ENCODE data around the gene ATP6V1E1. TPM values are rescaled to one million over a fixed set of nuclear protein-coding genes. Genes with fewer than 3 reads are reported as not detected.

Gene ATP6V1E1
- total RNA-seq, 3 donors from 2014 or later, result 111 to 163 (median 117) TPM

DNA sequence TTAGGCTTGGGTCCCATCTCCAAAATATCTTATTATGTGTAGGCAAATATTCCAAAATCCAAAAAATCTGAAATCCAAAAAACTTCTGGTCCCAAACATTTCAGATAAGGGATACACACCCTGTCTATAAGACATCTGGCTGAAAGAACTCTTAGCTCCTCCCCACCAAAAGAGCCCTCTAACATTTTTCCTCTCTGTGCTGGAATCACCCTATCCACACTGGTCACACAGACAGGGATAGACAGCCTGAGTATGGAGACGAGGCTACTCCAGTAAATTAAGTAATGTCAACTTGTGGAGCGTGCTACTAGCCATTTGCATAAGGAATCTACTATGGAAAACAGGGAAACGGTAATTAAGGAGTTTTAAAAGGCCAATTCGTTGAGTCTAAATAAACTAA is 24.9 kb downstream of the ATP6V1E1 start:
- Histone ChIP-seq H3K36me3 (no peaks in the 10 kb centered on the region), H3K9me3 (no peaks in the 10 kb centered on the region), H3K4me3 (no peak overlapping the region), H3K4me1 (no peaks in the 10 kb centered on the region), H3K27ac (no peak overlapping the region), H3K27me3 (no peaks in the 10 kb centered on the region)
- intact Hi-C loops (cut with DNase I; ENCODE audit: low total_unique reads), result no loop called here
- no peak for TF ChIP-seq CTCF (IDR thresholded peaks at IDR 0.05)
- no peak for TF ChIP-seq POLR2A (IDR thresholded peaks at IDR 0.05)
- TF ChIP-seq POLR2AphosphoS5 (IDR thresholded peaks at IDR 0.05), result no peak
- no peak for DNase-seq (ENCODE audit: low spot score in 2 of 2)

GRCh38 chr22:17601031-17601430 is 27.5 kb downstream of the ATP6V1E1 start:
- H3K27ac ChIP-seq, result no peak overlapping the region
- H3K4me1 ChIP-seq, result no peaks in the 10 kb centered on the region
- H3K27me3 ChIP-seq, result no peaks in the 10 kb centered on the region
- no peaks in the 10 kb centered on the region for H3K9me3 ChIP-seq
- TF ChIP-seq POLR2A (IDR thresholded peaks at IDR 0.05), result no peak
- no peak for TF ChIP-seq CTCF (IDR thresholded peaks at IDR 0.05)
- no peak for TF ChIP-seq POLR2AphosphoS5 (IDR thresholded peaks at IDR 0.05)
- H3K4me3 ChIP-seq, result no peak overlapping the region
- intact Hi-C loops (cut with DNase I; ENCODE audit: low total_unique reads), result no loop called here
- DNase-seq (ENCODE audit: low spot score in 2 of 2), result no peak
- no peaks in the 10 kb centered on the region for H3K36me3 ChIP-seq

DNA sequence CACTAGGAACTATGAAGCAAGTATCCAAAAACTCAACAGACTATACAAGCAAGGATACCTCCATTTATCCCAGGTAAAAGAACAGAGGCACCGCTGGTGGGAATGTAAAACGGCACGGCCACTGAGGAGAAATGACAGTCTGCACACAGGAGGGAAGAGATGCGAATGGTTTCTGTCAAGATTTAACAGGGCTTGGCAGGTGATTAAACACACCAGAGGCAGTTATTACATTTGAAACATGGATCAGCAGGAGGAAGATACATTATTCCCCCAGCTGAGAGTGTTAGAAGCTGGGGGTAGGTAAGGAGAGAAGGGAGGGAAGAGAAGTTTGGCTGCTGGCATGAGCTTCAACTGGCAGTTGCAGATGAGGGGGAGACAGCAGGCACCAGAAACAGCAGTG is 30.2 kb downstream of the ATP6V1E1 start:
- no peaks in the 10 kb centered on the region for H3K9me3 ChIP-seq
- intact Hi-C loops (cut with DNase I; ENCODE audit: low total_unique reads), result no loop called here
- no peak for TF ChIP-seq POLR2AphosphoS5 (IDR thresholded peaks at IDR 0.05)
- TF ChIP-seq CTCF (IDR thresholded peaks at IDR 0.05), result no peak
- no peak for TF ChIP-seq POLR2A (IDR thresholded peaks at IDR 0.05)
- H3K27ac ChIP-seq, result no peak overlapping the region
- H3K4me1 ChIP-seq, result no peaks in the 10 kb centered on the region
- H3K4me3 ChIP-seq, result no peak overlapping the region
- H3K36me3 ChIP-seq, result peaks cover 5% of the 10 kb centered on the region
- DNase-seq (ENCODE audit: low spot score in 2 of 2), result no peak
- H3K27me3 ChIP-seq, result no peaks in the 10 kb centered on the region

DNA sequence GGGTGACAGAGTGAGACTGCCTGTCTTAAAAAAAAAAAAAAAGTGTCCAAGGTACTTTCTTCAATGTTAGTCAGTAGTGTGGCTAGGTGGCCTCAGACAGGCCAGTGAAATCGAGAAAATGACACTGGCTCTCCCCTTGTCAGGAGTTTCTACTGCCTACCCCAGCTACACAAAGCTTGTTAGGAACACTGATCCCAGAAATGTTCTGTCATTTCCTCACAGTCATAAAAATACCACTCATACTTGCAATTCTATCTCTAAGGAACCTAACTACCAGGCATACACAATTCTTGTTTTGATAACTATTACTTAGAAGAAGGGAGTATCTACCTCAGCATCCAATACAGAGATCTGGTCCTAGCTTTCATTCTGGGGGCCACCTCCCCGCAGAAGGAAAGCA is 31.3 kb downstream of the ATP6V1E1 start:
- Histone ChIP-seq H3K4me1 (no peaks in the 10 kb centered on the region), H3K27ac (no peak overlapping the region), H3K9me3 (no peaks in the 10 kb centered on the region), H3K4me3 (no peak overlapping the region), H3K36me3 (peaks cover 5% of the 10 kb centered on the region), H3K27me3 (no peaks in the 10 kb centered on the region)
- TF ChIP-seq CTCF (IDR thresholded peaks at IDR 0.05), result no peak
- TF ChIP-seq POLR2A (IDR thresholded peaks at IDR 0.05), result no peak
- no peak for TF ChIP-seq POLR2AphosphoS5 (IDR thresholded peaks at IDR 0.05)
- no peak for DNase-seq (ENCODE audit: low spot score in 2 of 2)
- intact Hi-C loops (cut with DNase I; ENCODE audit: low total_unique reads), result no loop called here

DNA sequence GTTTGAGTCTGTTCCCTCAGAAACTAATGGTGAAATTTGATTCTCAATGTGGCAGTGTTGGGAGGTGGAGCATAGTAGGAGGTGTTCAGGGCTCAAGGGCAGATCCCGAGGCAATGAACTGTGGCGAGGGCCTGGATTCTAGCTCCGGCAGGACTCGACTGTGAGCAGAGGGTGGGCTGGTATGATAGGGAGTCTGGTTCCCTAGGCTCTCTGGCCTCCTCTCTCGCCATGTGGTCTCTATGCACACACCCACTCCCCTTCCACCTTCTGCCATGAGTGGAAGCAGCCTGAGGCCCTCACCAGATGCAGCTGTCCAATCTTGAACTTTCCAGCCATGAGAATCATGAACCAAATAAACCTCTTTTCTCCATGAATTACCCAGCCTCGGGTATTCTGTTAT is 32.3 kb downstream of the ATP6V1E1 start:
- Histone ChIP-seq H3K27me3 (no peaks in the 10 kb centered on the region), H3K9me3 (no peaks in the 10 kb centered on the region), H3K36me3 (peaks cover 5% of the 10 kb centered on the region), H3K4me1 (no peaks in the 10 kb centered on the region), H3K4me3 (no peak overlapping the region), H3K27ac (no peak overlapping the region)
- intact Hi-C loops (cut with DNase I; ENCODE audit: low total_unique reads), result no loop called here
- no peak for DNase-seq (ENCODE audit: low spot score in 2 of 2)
- TF ChIP-seq CTCF (IDR thresholded peaks at IDR 0.05), result no peak
- no peak for TF ChIP-seq POLR2A (IDR thresholded peaks at IDR 0.05)
- TF ChIP-seq POLR2AphosphoS5 (IDR thresholded peaks at IDR 0.05), result no peak

Data from breast epithelium (tissue), 4 donors.